GM18505 (cell line): ENCODE measurements around the gene ARHGEF4.
A peak's percentile ranks its signal among the peaks of the same experiment; 100 is the strongest.

ENCODE experiments used
- ATAC-seq: cut with Tn5 transposase; IDR thresholded peaks from one replicate; pipeline ENCODE4 v1.9.1; 2021; ENCODE audit not compliant: unreplicated experiment
- POLR2A ChIP-seq: IDR thresholded peaks from 4 replicates; pipeline ENCODE4 v1.6.1; 2011; ENCODE audit warnings: borderline replicate concordance; ENCODE audit not compliant: insufficient read depth, insufficient read length; ENCODE audit errors: extremely low read depth

The ARHGEF4 gene

DNA sequence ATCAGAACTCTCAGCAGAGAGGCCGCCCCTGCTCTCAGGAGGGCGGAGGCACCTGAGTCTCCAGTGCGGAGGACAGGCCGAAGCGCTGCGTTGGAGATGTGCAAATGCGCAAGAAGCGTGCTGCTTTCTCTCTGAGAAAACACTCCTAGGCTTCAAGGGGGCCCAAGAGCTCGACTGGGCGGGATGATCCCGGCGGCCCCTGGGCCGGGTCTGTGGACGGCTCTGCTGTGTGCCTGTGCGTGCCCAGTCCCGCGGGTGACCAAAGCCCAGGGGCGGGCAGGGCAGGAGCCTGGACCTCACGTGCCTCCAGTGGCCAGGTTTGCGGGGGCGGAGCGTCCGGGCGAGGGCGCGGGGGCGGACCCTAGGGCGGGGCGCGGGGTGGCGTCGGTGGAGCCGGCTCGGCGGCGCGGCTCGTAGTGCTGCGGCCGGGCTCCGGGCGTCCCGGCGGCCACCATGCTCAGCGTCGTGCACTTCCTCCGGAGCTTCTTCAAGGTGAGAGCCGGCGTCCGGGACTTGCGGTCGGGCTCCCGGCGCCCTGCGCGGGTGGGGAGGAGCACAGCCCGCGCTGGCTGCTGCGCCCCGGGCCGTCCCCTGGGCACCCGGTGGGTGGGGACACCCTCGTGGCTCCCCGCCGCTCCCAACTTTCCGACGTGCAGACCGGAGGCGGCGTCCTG is at the start of gene ARHGEF4:
Gene ARHGEF4, plus strand, starts transcription at position 414 of the 674 bp plus-strand sequence. Its CDS starts 40 bp downstream, at position 454.
- no peak for ATAC-seq
- TF ChIP-seq POLR2A: no peak

GRCh38 chr2:130787841-130788240 is 48.9 kb upstream of the ARHGEF4 start:
- no peak for ATAC-seq
- TF ChIP-seq POLR2A: no peak

DNA sequence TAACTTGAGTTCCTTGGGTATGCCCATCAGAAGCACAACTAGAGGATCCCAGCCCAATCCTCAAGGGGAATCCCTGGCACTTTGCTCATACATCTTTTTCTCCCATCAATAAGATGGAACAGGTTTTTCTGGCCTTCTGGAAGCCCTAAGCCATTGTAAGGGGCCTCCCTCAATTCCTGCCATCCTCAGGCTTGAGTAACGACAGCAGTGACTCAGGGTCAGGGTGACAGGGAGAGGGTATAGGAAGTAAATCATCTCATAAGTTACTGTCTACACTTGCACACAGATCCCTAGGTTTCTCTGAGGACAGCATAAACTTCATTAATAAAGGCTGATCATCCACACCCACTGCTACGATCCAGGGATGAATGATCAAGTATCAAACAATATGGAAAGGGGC is 46.4 kb upstream of the ARHGEF4 start:
- no peak for TF ChIP-seq POLR2A
- ATAC-seq: no peak

DNA sequence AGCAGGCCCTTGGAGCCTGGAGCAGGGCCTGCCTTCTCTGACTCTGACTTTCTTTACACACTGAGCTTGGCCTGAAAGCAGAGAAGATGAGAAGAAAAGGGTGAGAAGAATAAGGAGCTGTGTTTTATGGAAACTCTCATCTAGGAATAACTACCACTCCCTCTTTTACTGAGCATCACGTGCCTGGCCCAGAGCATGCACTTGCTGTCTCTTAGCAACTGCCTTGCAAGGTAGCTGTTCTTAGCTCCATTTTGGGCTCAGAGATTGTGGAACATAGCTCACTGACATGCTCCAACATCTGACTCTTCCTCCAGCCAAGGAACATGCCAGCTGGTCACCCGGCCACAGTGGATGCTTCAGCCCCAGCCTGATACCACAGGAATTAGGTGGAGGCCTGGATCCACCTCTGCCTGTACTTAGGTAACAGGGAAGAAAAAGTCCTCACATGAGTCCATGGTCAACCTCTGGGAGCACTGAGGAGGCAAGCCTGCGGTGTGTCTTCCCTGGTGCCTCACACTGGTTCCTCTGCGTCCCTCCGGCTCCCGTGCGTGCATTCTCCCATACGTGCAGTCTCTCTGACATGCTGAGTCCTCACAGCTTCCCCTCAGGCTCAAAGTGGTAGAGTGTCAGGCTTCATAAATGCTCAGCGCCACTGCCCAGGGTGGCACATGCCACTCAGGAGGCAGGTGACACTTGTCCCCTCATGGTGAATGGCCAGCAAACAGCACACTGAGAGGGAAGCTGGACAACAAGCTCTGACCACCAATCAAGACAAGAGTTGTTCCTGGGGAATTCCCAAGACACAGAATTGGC is 45.7 kb upstream of the ARHGEF4 start:
- TF ChIP-seq POLR2A: no peak
- no peak for ATAC-seq

DNA sequence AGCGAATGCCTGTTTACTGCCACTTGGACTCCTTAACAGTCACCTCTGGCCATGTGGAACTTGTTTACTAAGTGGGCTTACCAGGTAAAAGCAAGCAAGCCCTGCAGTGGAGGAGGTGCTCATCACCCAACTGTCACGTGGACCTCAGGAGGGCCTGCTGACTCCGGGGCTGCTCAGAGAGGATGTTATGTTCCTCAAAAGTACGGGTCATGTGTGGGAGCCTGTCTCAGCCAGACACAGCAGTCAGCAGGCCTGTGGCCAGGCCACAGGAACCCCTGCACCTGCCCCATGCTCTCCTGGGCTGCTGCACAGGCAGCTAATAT is 45.1 kb upstream of the ARHGEF4 start:
- TF ChIP-seq POLR2A: no peak
- ATAC-seq: no peak

- no peak for TF ChIP-seq POLR2A
- ATAC-seq: no peak
Measured at GRCh38 chr2:130795431-130795830, 41.3 kb upstream of the ARHGEF4 start.

DNA sequence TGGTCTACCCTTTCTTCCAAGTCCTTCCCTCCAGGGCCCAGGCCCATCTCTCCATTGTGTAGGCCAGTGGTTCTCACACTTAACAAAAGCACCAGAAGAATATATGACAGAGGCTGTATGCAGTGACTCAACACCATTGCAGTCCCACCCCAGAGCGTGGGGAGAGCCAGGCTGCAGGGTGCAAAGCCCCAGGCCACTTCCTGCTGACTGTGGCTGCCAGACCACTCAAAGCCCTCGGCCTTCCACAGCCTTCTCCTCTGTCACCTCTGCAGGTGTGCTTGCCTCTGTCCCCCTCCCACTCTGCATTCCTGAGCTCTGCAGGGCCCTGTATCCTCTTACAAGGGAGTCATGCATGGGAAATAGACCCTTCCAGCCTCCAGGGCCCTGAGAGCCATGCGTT is 40.4 kb upstream of the ARHGEF4 start:
- no peak for ATAC-seq

GRCh38 chr2:130797493-130798435 is 39.0 kb upstream of the ARHGEF4 start:
- ATAC-seq: peak; percentile 94
- TF ChIP-seq POLR2A: no peak

More for the DNA sequence above, 40.4 kb upstream of the ARHGEF4 start:
- TF ChIP-seq POLR2A: no peak

GRCh38 chr2:130798472-130799218 is 38.1 kb upstream of the ARHGEF4 start:
- no peak for ATAC-seq
- TF ChIP-seq POLR2A: no peak

- ATAC-seq: no peak
- TF ChIP-seq POLR2A: no peak
Measured at GRCh38 chr2:130799295-130799694, 37.4 kb upstream of the ARHGEF4 start.

DNA sequence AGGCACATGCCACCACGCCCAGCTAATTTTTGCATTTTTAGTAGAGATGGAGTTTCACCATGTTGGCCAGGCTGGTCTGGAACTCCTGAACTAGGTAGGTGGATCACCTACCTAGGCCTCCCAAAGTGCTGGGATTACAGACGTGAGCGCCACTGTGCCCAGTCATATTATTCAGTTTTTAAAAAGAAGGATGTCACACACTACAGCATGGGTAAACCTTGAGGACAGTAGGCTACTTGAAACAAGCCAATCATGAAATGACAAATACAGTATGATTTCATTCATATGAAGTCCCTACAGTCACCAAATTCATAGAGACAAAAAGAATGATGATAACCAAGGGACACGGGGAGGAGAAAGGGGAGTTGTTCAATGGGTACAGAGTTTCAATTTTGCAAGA is 31.1 kb upstream of the ARHGEF4 start:
- no peak for TF ChIP-seq POLR2A
- ATAC-seq: no peak

DNA sequence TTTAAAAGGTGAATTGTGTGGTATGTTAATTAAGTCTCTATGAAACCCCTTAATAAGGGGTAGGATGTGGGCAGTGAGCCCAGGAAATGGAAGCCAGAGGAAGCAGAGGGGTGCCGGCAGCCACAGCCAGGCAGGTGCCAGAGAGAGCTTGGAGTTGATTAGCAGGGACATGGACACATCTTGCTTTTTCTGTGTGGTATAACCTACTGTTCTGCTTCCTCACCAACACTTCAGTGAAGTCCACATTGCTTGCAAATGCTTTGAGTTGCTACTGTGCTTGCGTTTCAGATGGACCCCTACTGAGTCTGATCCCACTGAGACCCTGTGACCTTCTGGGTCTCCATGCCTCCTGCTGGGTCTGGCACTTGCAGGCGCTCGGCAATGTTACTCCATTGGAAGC is 30.3 kb upstream of the ARHGEF4 start:
- ATAC-seq: no peak
- TF ChIP-seq POLR2A: no peak
